ENCODE results near the gene PPP2R1B.

DNA sequence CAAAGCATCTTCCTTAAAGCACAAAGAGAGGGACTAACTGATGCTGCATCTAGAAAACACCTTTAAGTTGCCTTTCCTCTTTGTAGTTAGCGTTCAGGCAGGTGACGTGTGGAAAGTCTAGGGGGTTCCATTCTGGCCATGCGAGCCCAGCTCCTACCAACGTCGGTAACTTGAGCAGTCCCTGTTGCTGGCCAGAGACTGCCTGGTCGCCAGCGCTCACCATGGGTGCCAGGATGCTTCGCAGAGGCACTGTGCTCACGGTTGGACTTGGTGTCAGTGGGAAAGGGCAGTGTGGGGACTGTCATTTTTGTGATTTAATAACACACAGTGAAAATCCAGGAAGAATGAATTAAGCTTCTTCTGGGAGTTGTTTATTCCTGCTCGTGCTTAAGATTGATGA lies 40.6 kb downstream of the PPP2R1B start:
- TF ChIP-seq CTCF (IDR thresholded peaks at IDR 0.05) (no peak), POLR2A (IDR thresholded peaks at IDR 0.05) (no peak), EP300 (IDR thresholded peaks at IDR 0.05) (no peak)
